ENCODE results near the gene NUCKS1. TPM values are rescaled to one million over a fixed set of nuclear protein-coding genes. Genes with fewer than 3 reads are reported as not detected.

NUCKS1 gene
- total and polyA plus RNA-seq, 10 of the 15 experiments (the other 5 are each of a cell fraction or from before 2014, with no cell fraction given) = 40.5 to 135 (median 55.5) TPM

GRCh38 chr1:205750138-205751035 lies at the start of gene NUCKS1 (continued):
- TF ChIP-seq TARDBP (IDR thresholded peaks at IDR 0.05; ENCODE audit: borderline replicate concordance) = no peak
- peak; percentile 77 for TF ChIP-seq IRF4 (IDR thresholded peaks at IDR 0.05; ENCODE audit: low read depth, low read length)
- TF ChIP-seq NR2F1 (conservative IDR thresholded peaks at IDR 0.05) = peak; percentile 97
- TF ChIP-seq, protein P1, sequence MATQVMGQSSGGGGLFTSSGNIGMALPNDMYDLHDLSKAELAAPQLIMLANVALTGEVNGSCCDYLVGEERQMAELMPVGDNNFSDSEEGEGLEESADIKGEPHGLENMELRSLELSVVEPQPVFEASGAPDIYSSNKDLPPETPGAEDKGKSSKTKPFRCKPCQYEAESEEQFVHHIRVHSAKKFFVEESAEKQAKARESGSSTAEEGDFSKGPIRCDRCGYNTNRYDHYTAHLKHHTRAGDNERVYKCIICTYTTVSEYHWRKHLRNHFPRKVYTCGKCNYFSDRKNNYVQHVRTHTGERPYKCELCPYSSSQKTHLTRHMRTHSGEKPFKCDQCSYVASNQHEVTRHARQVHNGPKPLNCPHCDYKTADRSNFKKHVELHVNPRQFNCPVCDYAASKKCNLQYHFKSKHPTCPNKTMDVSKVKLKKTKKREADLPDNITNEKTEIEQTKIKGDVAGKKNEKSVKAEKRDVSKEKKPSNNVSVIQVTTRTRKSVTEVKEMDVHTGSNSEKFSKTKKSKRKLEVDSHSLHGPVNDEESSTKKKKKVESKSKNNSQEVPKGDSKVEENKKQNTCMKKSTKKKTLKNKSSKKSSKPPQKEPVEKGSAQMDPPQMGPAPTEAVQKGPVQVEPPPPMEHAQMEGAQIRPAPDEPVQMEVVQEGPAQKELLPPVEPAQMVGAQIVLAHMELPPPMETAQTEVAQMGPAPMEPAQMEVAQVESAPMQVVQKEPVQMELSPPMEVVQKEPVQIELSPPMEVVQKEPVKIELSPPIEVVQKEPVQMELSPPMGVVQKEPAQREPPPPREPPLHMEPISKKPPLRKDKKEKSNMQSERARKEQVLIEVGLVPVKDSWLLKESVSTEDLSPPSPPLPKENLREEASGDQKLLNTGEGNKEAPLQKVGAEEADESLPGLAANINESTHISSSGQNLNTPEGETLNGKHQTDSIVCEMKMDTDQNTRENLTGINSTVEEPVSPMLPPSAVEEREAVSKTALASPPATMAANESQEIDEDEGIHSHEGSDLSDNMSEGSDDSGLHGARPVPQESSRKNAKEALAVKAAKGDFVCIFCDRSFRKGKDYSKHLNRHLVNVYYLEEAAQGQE (IDR thresholded peaks at IDR 0.05; ENCODE audit: low read depth, low read length) = no peak
- TF ChIP-seq SREBF1 (IDR thresholded peaks at IDR 0.05; ENCODE audit: low read length) = no peak
- 0 out of 2 replicates have a peak, but pooled peaks have one; percentile 77 for TF ChIP-seq RCOR1 (conservative IDR thresholded peaks at IDR 0.05; ENCODE audit: low read depth, low read length)
- TF ChIP-seq POLR2A (IDR thresholded peaks at IDR 0.05; ENCODE audit: low read depth, low read length) = no peak
- TF ChIP-seq KDM1A (IDR thresholded peaks at IDR 0.05; ENCODE audit: borderline replicate concordance) = 0 out of 2 replicates have a peak, but pooled peaks have one; percentile 59
- peak; percentile 66; the same call in 1 of the 2 replicates for TF ChIP-seq CBFB (IDR thresholded peaks at IDR 0.05; ENCODE audit: low read depth)
- TF ChIP-seq, protein P2, sequence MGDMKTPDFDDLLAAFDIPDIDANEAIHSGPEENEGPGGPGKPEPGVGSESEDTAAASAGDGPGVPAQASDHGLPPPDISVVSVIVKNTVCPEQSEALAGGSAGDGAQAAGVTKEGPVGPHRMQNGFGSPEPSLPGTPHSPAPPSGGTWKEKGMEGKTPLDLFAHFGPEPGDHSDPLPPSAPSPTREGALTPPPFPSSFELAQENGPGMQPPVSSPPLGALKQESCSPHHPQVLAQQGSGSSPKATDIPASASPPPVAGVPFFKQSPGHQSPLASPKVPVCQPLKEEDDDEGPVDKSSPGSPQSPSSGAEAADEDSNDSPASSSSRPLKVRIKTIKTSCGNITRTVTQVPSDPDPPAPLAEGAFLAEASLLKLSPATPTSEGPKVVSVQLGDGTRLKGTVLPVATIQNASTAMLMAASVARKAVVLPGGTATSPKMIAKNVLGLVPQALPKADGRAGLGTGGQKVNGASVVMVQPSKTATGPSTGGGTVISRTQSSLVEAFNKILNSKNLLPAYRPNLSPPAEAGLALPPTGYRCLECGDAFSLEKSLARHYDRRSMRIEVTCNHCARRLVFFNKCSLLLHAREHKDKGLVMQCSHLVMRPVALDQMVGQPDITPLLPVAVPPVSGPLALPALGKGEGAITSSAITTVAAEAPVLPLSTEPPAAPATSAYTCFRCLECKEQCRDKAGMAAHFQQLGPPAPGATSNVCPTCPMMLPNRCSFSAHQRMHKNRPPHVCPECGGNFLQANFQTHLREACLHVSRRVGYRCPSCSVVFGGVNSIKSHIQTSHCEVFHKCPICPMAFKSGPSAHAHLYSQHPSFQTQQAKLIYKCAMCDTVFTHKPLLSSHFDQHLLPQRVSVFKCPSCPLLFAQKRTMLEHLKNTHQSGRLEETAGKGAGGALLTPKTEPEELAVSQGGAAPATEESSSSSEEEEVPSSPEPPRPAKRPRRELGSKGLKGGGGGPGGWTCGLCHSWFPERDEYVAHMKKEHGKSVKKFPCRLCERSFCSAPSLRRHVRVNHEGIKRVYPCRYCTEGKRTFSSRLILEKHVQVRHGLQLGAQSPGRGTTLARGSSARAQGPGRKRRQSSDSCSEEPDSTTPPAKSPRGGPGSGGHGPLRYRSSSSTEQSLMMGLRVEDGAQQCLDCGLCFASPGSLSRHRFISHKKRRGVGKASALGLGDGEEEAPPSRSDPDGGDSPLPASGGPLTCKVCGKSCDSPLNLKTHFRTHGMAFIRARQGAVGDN (IDR thresholded peaks at IDR 0.05) = no peak; the same call in 1 of the 2 replicates
- TF ChIP-seq ZNF207 (IDR thresholded peaks at IDR 0.05; ENCODE audit: borderline replicate concordance) = peak; percentile 74; the same call in 1 of the 2 replicates
- 0 out of 2 replicates have a peak, but pooled peaks have one; percentile 65 for TF ChIP-seq STAT1 (conservative IDR thresholded peaks at IDR 0.05)
- peak; percentile 96; the same call in 1 of the 2 replicates for TF ChIP-seq RB1 (IDR thresholded peaks at IDR 0.05; ENCODE audit: borderline replicate concordance)
- TF ChIP-seq MLLT1 (IDR thresholded peaks at IDR 0.05) = peak; percentile 86
- no peak for TF ChIP-seq CBX3 (IDR thresholded peaks at IDR 0.05; ENCODE audit: borderline replicate concordance, low read depth)
- TF ChIP-seq NFIC (IDR thresholded peaks at IDR 0.05; ENCODE audit: low read depth, low read length) = peak; percentile 77; the same call in 1 of the 2 replicates
- peak; percentile 84 for TF ChIP-seq RUNX3 (IDR thresholded peaks at IDR 0.05; ENCODE audit: low read length)
- TF ChIP-seq, protein P3, sequence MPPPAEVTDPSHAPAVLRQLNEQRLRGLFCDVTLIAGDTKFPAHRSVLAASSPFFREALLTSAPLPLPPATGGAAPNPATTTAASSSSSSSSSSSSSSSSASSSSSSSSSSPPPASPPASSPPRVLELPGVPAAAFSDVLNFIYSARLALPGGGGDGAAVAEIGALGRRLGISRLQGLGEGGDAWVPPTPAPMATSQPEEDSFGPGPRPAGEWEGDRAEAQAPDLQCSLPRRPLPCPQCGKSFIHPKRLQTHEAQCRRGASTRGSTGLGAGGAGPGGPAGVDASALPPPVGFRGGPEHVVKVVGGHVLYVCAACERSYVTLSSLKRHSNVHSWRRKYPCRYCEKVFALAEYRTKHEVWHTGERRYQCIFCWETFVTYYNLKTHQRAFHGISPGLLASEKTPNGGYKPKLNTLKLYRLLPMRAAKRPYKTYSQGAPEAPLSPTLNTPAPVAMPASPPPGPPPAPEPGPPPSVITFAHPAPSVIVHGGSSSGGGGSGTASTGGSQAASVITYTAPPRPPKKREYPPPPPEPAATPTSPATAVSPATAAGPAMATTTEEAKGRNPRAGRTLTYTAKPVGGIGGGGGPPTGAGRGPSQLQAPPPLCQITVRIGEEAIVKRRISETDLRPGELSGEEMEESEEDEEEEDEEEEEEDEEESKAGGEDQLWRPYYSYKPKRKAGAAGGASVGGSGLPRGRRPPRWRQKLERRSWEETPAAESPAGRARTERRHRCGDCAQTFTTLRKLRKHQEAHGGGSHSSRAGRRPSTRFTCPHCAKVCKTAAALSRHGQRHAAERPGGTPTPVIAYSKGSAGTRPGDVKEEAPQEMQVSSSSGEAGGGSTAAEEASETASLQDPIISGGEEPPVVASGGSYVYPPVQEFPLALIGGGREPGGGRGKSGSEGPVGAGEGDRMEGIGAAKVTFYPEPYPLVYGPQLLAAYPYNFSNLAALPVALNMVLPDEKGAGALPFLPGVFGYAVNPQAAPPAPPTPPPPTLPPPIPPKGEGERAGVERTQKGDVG (CRISPR knock-in tag; IDR thresholded peaks at IDR 0.05) = no peak

Data from GM12878 (cell line).